ENCODE measurements around the gene PRR19. TPM values are rescaled to one million over a fixed set of nuclear protein-coding genes. Genes with fewer than 3 reads are reported as not detected.

PRR19 gene
- total RNA-seq, 1 donor from 2014 or later: 0.52 TPM

DNA sequence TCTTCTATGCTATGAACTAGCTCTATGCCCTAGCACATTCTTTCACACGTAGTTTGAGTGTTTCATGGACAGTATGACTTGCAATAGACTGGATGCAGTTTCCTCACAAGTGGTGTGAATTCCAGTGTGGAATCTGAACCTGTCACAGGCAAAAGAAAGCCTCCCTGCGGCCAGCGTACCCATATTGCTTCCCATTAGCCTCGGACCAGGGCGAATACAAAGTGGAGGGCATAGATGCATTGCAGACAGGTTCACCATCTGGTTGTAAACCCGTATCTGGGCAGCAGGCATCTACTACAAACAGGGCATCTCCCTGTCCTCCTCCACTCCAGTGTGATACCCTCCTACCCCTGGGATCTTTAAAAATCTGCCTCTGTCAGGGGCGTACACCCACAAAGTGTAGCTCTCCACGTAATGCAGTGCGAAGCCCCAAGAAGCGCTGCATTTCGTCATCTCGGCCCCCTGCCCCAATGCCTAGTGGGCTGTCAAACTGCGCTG is 34.2 kb upstream of the PRR19 start:
- ATAC-seq (no peak), DNase-seq (no peak)
- Histone ChIP-seq H3K36me3 (peaks cover 8% of the 10 kb centered on the region), H3K27ac (peak overlapping the region; percentile 99), H3K9me3 (no peaks in the 10 kb centered on the region), H3K4me3 (peak overlapping the region; percentile 59), H3K4me1 (peaks cover 25% of the 10 kb centered on the region), H3K27me3 (no peaks in the 10 kb centered on the region)
- intact Hi-C loops (cut with DNase I): no loop called here
- no peak for TF ChIP-seq CTCF (IDR thresholded peaks at IDR 0.05)

DNA sequence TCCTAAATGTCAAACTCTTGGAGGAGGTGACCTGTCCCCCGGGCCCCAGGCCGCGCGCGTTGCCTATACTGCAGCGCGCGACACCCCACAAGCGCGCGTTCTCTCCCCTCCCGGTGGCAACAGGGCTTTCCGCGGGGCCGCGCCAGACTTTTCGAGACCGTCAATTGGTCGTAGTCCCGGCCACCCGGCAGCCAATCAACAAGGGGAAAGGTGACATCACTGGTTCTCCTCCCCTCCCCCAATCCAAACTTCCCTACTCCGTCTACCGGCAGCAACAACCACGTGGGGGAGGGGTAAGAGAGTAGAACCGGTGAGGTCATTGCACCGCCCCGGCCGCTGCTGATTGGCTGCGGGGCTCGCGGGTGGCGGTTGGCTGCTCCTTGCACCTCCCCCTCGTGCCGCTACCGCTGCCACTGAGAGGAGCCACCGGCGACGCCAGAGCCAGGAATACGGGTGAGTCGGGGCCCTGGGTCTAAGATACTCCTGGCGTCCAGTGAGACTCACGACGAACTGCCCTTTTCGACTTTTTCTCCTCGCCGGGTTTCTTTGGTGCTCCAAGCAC is 33.7 kb upstream of the PRR19 start:
- peak; percentile 83 for ATAC-seq
- peak; percentile 99 for DNase-seq
- peak overlapping the region; percentile 59 for H3K4me3 ChIP-seq
- H3K27me3 ChIP-seq: no peaks in the 10 kb centered on the region
- peaks cover 13% of the 10 kb centered on the region for H3K36me3 ChIP-seq
- peak overlapping the region; percentile 99 for H3K27ac ChIP-seq
- peaks cover 25% of the 10 kb centered on the region for H3K4me1 ChIP-seq
- TF ChIP-seq CTCF (IDR thresholded peaks at IDR 0.05): no peak
- intact Hi-C loops (cut with DNase I): no loop called here
- no peaks in the 10 kb centered on the region for H3K9me3 ChIP-seq

GRCh38 chr19:42268704-42269477 is 33.0 kb upstream of the PRR19 start, which contains the start of gene CIC:
TSS of gene CIC (plus strand) at chr19:42269252. CDS start at chr19:42271784, 2,532 bp downstream.
- Histone ChIP-seq H3K4me1 (peaks cover 25% of the 10 kb centered on the region), H3K4me3 (peak within 1 kb of the TSS; percentile 69), H3K36me3 (peaks cover 20% of the 10 kb centered on the region), H3K9me3 (no peaks in the 10 kb centered on the region), H3K27me3 (no peaks in the 10 kb centered on the region), H3K27ac (peak within 1 kb of the TSS; percentile 99)
- ATAC-seq (peak; percentile 88), DNase-seq (peak; percentile 100)
- TF ChIP-seq CTCF (IDR thresholded peaks at IDR 0.05): no peak
- intact Hi-C loops (cut with DNase I): no loop called here

DNA sequence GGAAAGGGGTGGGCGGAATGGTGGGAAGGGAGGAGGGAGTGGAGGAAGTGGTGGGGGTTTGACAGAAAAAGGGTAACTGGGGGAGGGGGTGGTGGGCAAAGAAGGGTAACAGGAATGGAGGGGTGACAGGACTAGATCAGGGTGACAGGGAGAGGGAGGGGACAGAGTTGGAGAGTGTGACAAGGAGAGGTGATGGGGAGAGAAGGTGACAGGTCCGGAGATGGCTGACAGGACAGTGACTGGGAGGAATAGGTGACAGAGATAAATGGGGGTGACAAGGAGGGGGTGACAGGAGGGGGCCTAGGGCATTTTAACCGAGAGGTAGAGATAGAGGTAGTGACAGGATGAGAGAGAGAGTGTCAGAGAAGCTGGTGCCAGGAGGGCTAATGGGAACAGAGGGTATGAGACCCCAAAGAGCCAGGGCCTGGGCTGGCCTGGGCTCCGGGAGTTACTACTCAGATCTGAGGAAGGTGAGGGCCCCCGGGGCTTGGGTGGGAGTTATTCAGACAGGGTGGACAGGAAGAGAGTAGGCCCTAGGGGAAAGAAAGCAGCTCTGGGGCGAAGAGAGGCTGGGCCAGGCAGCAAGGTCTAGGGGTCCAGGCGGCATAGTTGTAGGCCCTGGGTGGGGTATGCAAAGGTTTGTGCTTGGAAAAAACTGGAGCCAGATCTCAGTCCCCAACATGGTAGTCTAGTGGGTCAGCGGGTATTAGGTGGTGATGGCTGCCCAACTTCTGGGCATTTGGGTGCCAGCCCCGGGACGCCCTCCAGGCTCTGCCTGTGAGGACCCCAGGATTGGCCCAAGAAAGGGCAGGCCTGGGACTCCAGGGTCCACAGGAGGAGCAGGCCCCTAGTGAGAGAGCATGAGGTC is 32.2 kb upstream of the PRR19 start:
- intact Hi-C loops (cut with DNase I): no loop called here
- no peak for ATAC-seq
- peaks cover 28% of the 10 kb centered on the region for H3K36me3 ChIP-seq
- H3K4me1 ChIP-seq: peaks cover 28% of the 10 kb centered on the region
- H3K27ac ChIP-seq: peak overlapping the region; percentile 92
- H3K27me3 ChIP-seq: no peaks in the 10 kb centered on the region
- no peaks in the 10 kb centered on the region for H3K9me3 ChIP-seq
- peak; percentile 69 for DNase-seq
- TF ChIP-seq CTCF (IDR thresholded peaks at IDR 0.05): no peak
- H3K4me3 ChIP-seq: peak overlapping the region; percentile 69

- no peaks in the 10 kb centered on the region for H3K27me3 ChIP-seq
- H3K9me3 ChIP-seq: no peaks in the 10 kb centered on the region
- DNase-seq (peak; percentile 80), ATAC-seq (peak; percentile 3)
- H3K4me1 ChIP-seq: peaks cover 34% of the 10 kb centered on the region
- H3K36me3 ChIP-seq: peaks cover 34% of the 10 kb centered on the region
- intact Hi-C loops (cut with DNase I): no loop called here
- peak overlapping the region; percentile 69 for H3K4me3 ChIP-seq
- no peak for TF ChIP-seq CTCF (IDR thresholded peaks at IDR 0.05)
- peak overlapping the region; percentile 92 for H3K27ac ChIP-seq
These were observed 31.4 kb upstream of the PRR19 start for GRCh38 chr19:42270346-42271044.

Data from upper lobe of right lung (tissue), 1 donor.